MM.1S (cell line): ENCODE data around the gene NTRK3.

Experiments used
- DNase-seq: peaks from one replicate; pipeline ENCODE4 v3.0.0-alpha.2; 2015
- H2AFZ ChIP-seq: fragments of 300-600 bp; sonication (generic); 2 replicates; pipeline ENCODE4 v1.6.0; 2016; ENCODE audit warnings: antibody characterized with exemption, low read length
- H3F3A ChIP-seq: fragments of 300-600 bp; sonication (generic); 2 replicates; pipeline ENCODE4 v1.6.1; 2016; ENCODE audit warnings: mild to moderate bottlenecking, antibody characterized with exemption, low read length, moderate library complexity, mixed read lengths; ENCODE audit not compliant: insufficient read depth
- H3K27ac ChIP-seq: fragments of 300-600 bp; sonication (generic); 2 replicates; pipeline ENCODE4 v1.5.1; 2016; ENCODE audit warnings: mild to moderate bottlenecking, low read length
- H3K27me3 ChIP-seq: fragments of 300-600 bp; sonication (generic); replicated peaks from 2 replicates; pipeline ENCODE4 v1.6.0; 2016; ENCODE audit warnings: low read length; ENCODE audit not compliant: insufficient read depth
- H3K36me3 ChIP-seq: fragments of 300-600 bp; sonication (generic); replicated peaks from 2 replicates; pipeline ENCODE4 v1.6.1; 2016; ENCODE audit warnings: mild to moderate bottlenecking, low read length, mixed read lengths; ENCODE audit not compliant: insufficient read depth
- H3K4me1 ChIP-seq: fragments of 300-600 bp; sonication (generic); 2 replicates; pipeline ENCODE4 v1.6.1; 2016; ENCODE audit warnings: low read length, mixed read lengths
- H3K4me2 ChIP-seq: fragments of 300-600 bp; sonication (generic); 2 replicates; pipeline ENCODE4 v1.6.0; 2016; ENCODE audit warnings: low read depth, low read length
- H3K4me3 ChIP-seq: fragments of 300-600 bp; sonication (generic); 2 replicates; pipeline ENCODE4 v1.5.1; 2016; ENCODE audit warnings: low read length, mixed read lengths
- H3K79me2 ChIP-seq: fragments of 300-600 bp; sonication (generic); 2 replicates; pipeline ENCODE4 v1.6.1; 2016; ENCODE audit warnings: mixed run types, low read length, mixed read lengths
- H3K9ac ChIP-seq: fragments of 300-600 bp; sonication (generic); 2 replicates; pipeline ENCODE4 v1.6.1; 2016; ENCODE audit warnings: low read length, mixed read lengths
- H3K9me2 ChIP-seq: fragments of 300-600 bp; sonication (generic); replicated peaks from 2 replicates; pipeline ENCODE4 v1.6.1; 2016; ENCODE audit warnings: mild to moderate bottlenecking, low read length, mixed read lengths; ENCODE audit not compliant: insufficient read depth
- H3K9me3 ChIP-seq: fragments of 300-600 bp; sonication (generic); replicated peaks from 2 replicates; pipeline ENCODE4 v1.6.1; 2016; ENCODE audit warnings: mild to moderate bottlenecking, low read length, mixed read lengths; ENCODE audit not compliant: insufficient read depth
- H4K20me1 ChIP-seq: fragments of 300-600 bp; sonication (generic); 2 replicates; pipeline ENCODE4 v1.6.1; 2016; ENCODE audit warnings: mild to moderate bottlenecking, low read length, moderate library complexity, mixed read lengths; ENCODE audit not compliant: insufficient read depth
- EZH2 ChIP-seq: fragments of 300-600 bp; sonication (generic); optimal IDR thresholded peaks from 2 replicates; pipeline ENCODE3; 2017; ENCODE audit warnings: low read depth, mild to moderate bottlenecking, antibody characterized with exemption, low read length, mixed read lengths
- EZH2phosphoT487 ChIP-seq: fragments of 300-600 bp; sonication (generic); IDR thresholded peaks from 2 replicates; pipeline ENCODE4 v1.6.1; 2018; ENCODE audit warnings: antibody characterized with exemption, low read length
- TF ChIP-seq, protein P1 (sequence below): fragments of 300-600 bp; sonication (generic); IDR thresholded peaks from 2 replicates; pipeline ENCODE4 v1.5.1; 2016; ENCODE audit warnings: antibody characterized with exemption, low read length, mixed read lengths

NTRK3 gene

DNA sequence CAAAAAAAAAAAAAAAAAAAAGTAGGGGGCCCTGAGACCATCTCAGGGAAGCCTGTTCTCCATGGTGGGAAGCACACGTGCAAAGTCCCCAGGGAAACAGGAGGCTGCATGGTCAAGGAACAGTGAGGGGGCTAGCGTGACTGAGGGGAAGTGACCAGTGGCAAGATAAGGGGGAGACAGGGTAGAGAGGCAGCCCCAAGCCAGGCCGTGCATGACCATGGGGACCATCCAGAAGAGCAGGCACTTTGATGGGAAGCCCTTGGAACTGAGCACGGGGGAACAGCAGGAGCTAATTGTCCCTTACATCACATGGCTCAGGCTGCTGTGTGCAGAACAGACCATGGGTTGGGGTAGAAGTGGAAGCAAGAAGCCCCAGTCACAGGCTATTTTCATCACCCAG is 196.2 kb downstream of the NTRK3 start:
- H3K9me2 ChIP-seq, result no peaks in the 10 kb centered on the region
- H3K9ac ChIP-seq, result no peak overlapping the region
- no peaks in the 10 kb centered on the region for H3K4me1 ChIP-seq
- no peaks in the 10 kb centered on the region for H3K79me2 ChIP-seq
- no peak overlapping the region for H3K27ac ChIP-seq
- H2AFZ ChIP-seq, result no peak overlapping the region
- no peaks in the 10 kb centered on the region for H3K9me3 ChIP-seq
- no peak overlapping the region for H3K4me2 ChIP-seq
- no peak for DNase-seq
- no peaks in the 10 kb centered on the region for H3K27me3 ChIP-seq
- H4K20me1 ChIP-seq, result no peaks in the 10 kb centered on the region
- no peaks in the 10 kb centered on the region for H3F3A ChIP-seq
- H3K4me3 ChIP-seq, result no peak overlapping the region
- TF ChIP-seq EZH2 (no peak), EZH2phosphoT487 (no peak)
- TF ChIP-seq, protein P1, sequence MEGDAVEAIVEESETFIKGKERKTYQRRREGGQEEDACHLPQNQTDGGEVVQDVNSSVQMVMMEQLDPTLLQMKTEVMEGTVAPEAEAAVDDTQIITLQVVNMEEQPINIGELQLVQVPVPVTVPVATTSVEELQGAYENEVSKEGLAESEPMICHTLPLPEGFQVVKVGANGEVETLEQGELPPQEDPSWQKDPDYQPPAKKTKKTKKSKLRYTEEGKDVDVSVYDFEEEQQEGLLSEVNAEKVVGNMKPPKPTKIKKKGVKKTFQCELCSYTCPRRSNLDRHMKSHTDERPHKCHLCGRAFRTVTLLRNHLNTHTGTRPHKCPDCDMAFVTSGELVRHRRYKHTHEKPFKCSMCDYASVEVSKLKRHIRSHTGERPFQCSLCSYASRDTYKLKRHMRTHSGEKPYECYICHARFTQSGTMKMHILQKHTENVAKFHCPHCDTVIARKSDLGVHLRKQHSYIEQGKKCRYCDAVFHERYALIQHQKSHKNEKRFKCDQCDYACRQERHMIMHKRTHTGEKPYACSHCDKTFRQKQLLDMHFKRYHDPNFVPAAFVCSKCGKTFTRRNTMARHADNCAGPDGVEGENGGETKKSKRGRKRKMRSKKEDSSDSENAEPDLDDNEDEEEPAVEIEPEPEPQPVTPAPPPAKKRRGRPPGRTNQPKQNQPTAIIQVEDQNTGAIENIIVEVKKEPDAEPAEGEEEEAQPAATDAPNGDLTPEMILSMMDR, result no peak
- H3K36me3 ChIP-seq, result no peaks in the 10 kb centered on the region

DNA sequence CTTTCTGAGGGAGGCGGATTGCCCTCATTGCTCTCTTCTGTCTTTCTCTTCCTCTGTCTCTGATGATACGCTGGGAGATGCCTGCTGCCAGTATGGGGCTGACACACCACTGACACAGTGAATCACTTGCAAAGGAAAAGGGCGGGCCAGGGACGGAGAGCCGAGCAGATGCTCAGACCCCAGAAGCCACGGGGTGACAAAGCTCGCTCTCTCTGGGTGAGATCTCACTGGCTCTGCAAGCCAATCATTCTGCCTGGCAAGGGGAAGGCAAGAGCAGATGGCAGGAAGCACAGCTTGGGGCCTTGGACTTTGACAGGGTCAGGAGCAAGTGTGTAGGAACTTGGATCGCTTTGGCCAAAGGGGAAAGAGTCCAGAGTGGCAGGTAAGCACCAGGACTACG is 198.7 kb downstream of the NTRK3 start:
- Histone ChIP-seq H3K36me3 (no peaks in the 10 kb centered on the region), H4K20me1 (no peaks in the 10 kb centered on the region), H3F3A (no peaks in the 10 kb centered on the region), H3K9me3 (no peaks in the 10 kb centered on the region), H3K27me3 (no peaks in the 10 kb centered on the region), H3K27ac (no peak overlapping the region), H3K9ac (no peak overlapping the region), H3K79me2 (no peaks in the 10 kb centered on the region), H3K4me3 (no peak overlapping the region), H3K4me1 (no peaks in the 10 kb centered on the region), H3K9me2 (no peaks in the 10 kb centered on the region), H2AFZ (no peak overlapping the region), H3K4me2 (no peak overlapping the region)
- no peak for DNase-seq
- TF ChIP-seq, protein P1, result no peak
- TF ChIP-seq EZH2phosphoT487 (no peak), EZH2 (no peak)

DNA sequence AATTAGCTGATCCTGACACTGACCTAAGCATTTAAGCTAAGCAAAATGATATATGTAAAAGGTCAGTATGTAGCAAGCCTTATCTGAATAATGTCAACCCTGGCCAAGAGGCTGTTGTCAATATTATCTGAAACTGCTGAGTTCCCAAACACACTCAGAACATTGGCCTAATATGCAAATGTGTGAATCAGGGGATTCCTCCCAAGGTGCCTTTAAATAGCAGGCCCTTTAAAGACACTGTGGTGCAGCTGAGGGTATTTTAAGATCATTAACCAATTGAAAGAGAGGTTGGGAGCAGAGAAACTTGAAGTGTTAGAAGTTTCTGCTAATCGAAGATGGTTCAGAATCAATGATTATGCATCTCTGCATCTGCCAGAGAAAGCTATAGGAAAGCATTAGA is 207.0 kb downstream of the NTRK3 start:
- no peak overlapping the region for H2AFZ ChIP-seq
- H3K9ac ChIP-seq, result no peak overlapping the region
- H3K4me3 ChIP-seq, result peak overlapping the region; percentile 13; the same call in 1 of the 2 replicates
- peaks cover 5% of the 10 kb centered on the region; the same call in 1 of the 2 replicates for H3F3A ChIP-seq
- no peaks in the 10 kb centered on the region for H4K20me1 ChIP-seq
- TF ChIP-seq, protein P1, result no peak
- no peak for TF ChIP-seq EZH2phosphoT487
- TF ChIP-seq EZH2, result no peak
- H3K79me2 ChIP-seq, result no peaks in the 10 kb centered on the region
- H3K4me1 ChIP-seq, result peaks cover 31% of the 10 kb centered on the region
- DNase-seq, result peak; percentile 85
- no peaks in the 10 kb centered on the region for H3K27me3 ChIP-seq
- peak overlapping the region; percentile 60 for H3K4me2 ChIP-seq
- no peaks in the 10 kb centered on the region for H3K36me3 ChIP-seq
- peak overlapping the region; percentile 39; the same call in 1 of the 2 replicates for H3K27ac ChIP-seq
- no peaks in the 10 kb centered on the region for H3K9me3 ChIP-seq
- H3K9me2 ChIP-seq, result no peaks in the 10 kb centered on the region
